ENCODE measurements around the gene ZNF331.
A peak's percentile ranks its signal among the peaks of the same experiment; 100 is the strongest.

Gene ZNF331

DNA sequence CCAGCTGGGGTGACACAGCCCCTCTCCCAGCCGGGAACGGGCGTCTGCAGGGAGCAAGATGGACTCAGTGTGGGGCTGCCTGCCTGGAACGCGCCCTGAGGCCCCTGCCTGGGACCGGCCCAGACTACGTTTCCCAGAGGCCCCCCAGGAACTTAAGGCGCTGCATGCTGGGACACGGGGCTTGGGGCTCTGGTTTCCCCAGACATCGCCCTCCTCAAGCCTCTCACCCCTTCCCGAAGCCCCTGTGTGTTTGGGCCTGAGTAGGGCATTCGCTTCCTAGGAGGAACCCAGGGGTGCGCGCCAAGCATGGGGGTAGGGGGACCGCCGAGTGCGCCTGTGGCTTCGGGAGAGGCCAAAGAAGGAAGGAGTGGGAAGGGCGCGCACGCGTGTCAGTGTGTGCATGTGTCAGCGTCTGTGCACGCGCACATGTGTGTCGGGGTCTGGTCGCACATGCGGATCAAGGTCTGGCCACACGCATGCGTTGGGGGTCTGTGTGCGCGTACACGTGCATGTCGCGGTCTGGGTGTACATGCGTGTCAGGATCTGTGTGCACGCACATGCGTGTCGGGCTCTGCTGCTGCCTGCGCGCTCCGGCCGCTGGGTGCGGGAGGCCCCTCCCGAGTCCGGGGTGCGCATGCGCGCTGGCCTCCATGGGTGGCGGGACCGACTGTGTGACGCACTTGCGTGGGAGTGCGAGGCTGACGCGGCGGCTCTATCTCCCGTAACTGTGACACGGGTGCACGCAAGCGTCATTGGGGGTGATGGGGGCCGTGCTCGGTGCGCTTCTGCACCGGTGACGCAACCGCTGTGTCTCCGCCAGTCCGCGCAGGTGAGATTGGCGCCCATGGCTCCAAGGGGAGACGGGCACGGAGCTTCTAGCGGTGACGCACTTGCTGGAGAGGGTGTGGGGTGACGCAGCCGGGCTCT is 16.2 kb downstream of the ZNF331 start:
- H3K4me3 ChIP-seq (ENCODE audit: low read length): peak overlapping the region; percentile 65

GRCh38 chr19:53554804-53555203 is 16.9 kb downstream of the ZNF331 start:
- no peak for DNase-seq (ENCODE audit: low read depth, low spot score)
- H3K4me3 ChIP-seq (ENCODE audit: low read length): peak overlapping the region; percentile 65

More for the DNA sequence above, 16.2 kb downstream of the ZNF331 start:
- peak; percentile 75 for DNase-seq (ENCODE audit: low read depth, low spot score)

DNA sequence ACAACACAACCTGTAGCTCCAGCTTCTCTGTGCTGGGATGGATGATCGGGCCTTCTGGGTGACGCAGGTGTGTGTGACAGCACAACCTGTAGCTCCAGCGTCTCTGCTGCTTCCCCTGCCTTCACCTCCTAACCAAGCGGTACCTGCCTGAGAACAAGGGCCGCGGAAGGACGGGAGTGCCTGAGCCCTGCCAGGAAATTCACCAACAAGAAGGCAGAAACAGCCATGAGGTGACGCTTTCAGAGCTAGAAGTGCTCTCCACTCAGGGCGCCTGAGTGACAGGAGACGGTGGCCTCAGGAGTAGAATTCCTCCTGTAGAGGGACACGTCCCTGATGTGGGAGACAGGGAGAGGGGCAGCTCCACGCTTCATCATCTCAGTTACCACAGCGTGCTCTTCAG is 17.4 kb downstream of the ZNF331 start:
- H3K4me3 ChIP-seq (ENCODE audit: low read length): no peak overlapping the region; the same call in 1 of the 2 replicates
- no peak for DNase-seq (ENCODE audit: low read depth, low spot score)

GRCh38 chr19:53571339-53571738 is 33.4 kb downstream of the ZNF331 start:
- no peak for DNase-seq (ENCODE audit: low read depth, low spot score)
- no peak overlapping the region for H3K4me3 ChIP-seq (ENCODE audit: low read length)

DNA sequence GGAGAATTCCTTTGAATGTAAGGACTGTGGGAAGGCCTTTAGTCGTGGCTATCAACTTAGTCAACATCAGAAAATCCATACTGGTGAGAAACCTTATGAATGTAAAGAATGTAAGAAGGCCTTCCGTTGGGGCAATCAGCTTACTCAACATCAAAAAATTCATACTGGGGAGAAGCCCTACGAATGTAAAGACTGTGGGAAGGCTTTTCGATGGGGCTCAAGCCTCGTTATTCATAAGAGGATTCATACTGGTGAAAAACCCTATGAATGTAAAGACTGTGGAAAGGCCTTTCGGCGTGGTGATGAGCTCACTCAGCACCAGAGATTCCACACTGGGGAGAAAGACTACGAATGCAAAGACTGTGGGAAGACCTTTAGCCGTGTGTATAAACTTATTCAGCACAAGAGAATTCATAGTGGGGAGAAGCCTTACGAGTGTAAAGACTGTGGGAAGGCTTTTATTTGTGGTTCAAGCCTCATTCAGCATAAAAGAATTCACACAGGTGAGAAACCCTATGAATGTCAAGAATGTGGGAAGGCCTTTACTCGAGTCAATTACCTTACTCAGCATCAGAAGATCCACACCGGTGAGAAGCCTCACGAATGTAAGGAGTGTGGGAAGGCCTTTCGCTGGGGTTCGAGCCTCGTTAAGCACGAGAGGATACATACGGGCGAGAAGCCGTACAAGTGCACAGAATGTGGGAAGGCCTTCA is 39.2 kb downstream of the ZNF331 start:
- no peak overlapping the region for H3K4me3 ChIP-seq (ENCODE audit: low read length)
- DNase-seq (ENCODE audit: low read depth, low spot score): no peak

DNA sequence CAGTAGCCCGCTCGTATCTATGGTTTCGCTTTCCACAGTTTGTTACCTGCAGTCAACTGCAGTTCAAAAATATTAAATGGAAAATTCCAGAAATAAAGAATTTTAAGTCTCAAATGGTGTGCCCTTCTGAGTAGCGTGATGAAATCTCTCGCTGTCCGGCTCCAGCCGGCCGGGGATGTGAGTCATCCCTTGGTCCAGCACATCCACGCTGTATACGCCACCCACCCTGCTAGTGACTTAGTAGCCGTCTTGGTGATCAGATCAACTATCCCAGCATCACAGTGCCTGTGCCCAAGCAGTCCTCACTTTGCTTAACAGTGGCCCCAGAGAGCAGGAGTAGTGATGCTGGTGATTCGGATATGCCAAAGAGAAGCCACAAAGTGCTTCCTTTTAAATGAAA is 40.0 kb downstream of the ZNF331 start:
- no peak overlapping the region for H3K4me3 ChIP-seq (ENCODE audit: low read length)
- DNase-seq (ENCODE audit: low read depth, low spot score): no peak

DNA sequence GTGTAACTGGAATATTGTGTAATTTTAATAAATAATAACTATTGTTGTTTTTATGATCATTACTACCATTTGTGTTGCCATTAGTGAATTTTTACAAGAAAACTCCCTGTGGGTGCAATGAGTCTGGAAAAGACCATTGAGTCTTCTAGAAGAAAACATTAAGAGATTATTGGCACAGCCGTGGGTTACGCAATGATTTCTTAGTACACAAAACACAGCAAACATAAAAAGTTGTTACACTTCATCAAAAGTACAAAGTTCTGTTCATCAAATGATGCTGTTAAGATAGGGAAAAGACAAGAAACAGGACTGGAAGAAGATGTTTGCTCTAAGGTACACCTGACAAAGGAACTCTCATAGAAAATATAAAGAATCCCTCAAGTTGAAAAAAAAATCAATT is 41.6 kb downstream of the ZNF331 start:
- no peak for DNase-seq (ENCODE audit: low read depth, low spot score)
- H3K4me3 ChIP-seq (ENCODE audit: low read length): no peak overlapping the region

DNA sequence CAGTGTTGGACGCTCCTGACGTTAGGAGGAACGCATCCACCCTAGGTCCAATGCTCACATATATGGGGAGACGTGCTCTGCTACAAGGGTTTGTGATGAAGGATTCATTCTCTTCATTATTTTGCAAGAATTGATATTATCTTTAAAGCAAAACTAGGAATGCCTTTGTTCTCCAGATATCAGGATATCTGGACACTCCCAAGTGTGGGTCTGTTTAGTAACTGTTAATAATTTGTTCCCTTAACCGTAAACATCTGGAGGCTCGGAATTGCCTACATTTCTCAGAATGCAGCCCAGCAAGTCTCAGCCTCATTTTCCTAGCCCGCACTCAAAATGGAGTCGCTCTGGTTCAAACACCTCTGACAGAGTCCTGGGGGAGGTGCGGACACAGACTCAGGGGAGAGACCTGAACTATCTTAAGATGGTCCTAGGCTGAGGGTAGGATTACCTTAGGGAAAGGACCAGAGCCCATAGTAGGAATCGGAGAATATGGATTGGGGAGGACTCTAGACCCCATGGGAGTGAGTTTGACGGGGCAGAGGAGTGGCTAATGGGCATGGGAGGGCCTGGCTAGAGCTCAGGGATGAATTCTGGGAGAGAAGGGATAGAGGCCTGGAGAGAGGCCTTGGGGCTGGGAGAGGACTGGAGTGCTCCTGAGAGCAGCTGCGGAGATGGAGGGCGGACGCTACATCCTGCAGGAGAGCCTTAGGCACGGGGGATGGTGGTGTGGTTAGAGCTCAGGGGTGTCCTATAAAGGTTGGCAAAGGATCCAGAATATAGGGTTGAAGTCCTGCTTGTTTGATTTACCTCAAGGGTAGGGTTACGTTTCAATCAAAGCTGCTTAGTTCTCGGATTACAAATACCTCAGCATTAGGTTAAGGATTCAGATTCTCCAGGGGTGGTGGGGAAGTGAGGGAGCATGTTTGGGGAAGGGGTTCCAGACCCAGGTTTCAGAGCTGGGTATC is 43.2 kb downstream of the ZNF331 start:
- DNase-seq (ENCODE audit: low read depth, low spot score): no peak

DNA sequence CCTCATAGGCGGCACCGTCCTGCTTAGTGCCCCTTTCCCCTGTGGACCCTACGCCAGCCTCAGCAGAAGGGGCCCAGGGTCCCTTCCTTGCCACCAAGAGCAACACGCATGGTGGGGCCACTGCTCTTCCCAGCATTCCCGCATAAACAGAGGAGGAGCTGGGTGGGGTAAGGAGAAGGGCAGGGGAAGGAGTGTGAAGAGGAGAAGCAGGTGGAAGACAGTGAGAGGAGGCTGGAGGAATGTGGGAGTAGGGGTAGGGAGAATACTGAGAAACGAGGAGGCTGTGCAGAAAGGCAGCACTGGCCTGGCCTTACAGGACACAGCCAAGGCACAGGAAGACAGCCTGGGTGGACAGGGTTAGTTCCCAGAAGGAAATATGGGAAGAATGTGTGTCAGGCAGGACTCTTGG is 43.9 kb downstream of the ZNF331 start:
- no peak for DNase-seq (ENCODE audit: low read depth, low spot score)
- no peak overlapping the region for H3K4me3 ChIP-seq (ENCODE audit: low read length)

More for the DNA sequence above, 43.2 kb downstream of the ZNF331 start:
- H3K4me3 ChIP-seq (ENCODE audit: low read length): no peak overlapping the region

DNA sequence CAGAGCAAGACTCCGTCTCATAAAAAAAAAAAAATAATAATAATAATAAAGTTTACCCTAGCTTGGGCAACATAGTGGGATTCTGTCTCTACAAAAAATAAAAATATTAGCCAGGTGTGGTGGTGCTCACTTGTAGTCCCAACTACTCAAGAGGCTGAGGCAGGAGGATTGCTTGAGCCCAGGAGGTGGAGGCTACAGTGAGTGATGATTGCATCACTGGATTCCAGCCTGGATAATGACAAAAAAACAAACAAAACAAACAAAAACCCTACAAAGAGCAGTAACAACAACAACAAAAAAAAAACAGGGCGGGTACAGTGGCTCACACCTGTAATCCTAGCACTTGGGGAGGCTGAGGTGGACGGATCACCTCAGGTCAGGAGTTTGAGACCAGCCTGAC is 45.2 kb downstream of the ZNF331 start:
- no peak overlapping the region for H3K4me3 ChIP-seq (ENCODE audit: low read length)
- no peak for DNase-seq (ENCODE audit: low read depth, low spot score)

DNA sequence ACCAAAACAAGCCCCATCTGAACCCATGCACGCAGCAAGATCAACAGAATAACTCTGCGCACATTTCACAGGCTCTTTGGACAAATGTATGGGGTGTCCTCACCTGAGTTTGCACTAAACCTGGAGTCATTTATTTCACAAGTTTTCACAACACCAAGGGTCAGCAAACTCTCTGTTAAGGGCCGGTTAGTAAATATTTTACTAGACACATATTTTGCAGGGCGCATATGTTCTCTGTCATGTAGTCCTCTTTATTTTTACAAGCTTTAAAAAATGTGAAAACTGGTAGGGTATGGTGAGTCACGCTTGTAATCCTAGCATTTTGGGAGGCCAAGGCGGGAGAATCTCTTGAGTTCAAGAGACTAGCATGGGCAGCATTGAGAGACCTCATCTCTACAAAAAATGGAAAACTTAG is 48.3 kb downstream of the ZNF331 start:
- DNase-seq (ENCODE audit: low read depth, low spot score): no peak
- no peak overlapping the region for H3K4me3 ChIP-seq (ENCODE audit: low read length)

- DNase-seq (ENCODE audit: low read depth, low spot score): no peak
- H3K4me3 ChIP-seq (ENCODE audit: low read length): no peak overlapping the region
These were observed 57.0 kb downstream of the ZNF331 start for GRCh38 chr19:53594811-53595509.

GRCh38 chr19:53595510-53595867 is 57.5 kb downstream of the ZNF331 start:
- DNase-seq (ENCODE audit: low read depth, low spot score): no peak
- no peak overlapping the region for H3K4me3 ChIP-seq (ENCODE audit: low read length)

DNA sequence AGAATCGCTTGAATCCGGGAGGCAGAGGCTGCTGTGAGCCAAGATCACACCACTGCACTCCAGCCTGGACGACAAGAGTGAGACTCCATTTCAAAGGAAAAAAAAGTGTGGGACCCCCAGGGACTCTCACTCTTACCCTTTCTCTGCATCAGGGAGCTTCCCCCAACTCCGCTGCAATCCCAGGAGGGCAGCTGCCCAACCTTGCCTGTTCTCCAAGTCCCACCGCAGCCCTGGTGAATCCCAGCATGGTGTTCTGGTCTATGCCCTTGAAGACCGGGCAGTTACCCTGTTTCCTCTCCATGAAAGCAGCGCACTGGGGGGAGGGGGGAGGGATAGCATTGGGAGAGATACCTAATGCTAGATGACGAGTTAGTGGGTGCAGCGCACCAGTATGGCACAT is 58.1 kb downstream of the ZNF331 start:
- no peak for DNase-seq (ENCODE audit: low read depth, low spot score)
- H3K4me3 ChIP-seq (ENCODE audit: low read length): no peak overlapping the region

GRCh38 chr19:53597023-53597422 is 59.1 kb downstream of the ZNF331 start:
- no peak for DNase-seq (ENCODE audit: low read depth, low spot score)
- H3K4me3 ChIP-seq (ENCODE audit: low read length): no peak overlapping the region

DNA sequence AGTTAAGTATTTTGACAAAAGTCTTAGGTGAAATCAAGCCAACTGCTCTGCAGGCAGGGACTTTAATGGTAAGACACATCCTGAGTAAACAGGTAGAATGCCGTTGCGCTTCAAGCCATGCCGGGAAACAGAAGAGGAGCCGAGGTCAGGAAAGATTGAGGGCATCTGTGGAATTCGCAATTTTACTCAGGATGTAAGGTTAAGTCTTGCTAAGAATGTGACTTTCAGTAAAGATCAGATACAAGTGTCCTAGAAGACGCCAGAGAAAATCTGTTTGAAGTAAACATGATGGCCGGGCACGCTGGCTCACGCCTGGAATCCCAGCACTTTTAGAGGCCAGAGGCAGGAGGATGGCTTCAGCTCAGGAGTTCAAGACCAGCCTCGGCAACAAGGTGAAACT is 60.4 kb downstream of the ZNF331 start:
- no peak for DNase-seq (ENCODE audit: low read depth, low spot score)
- no peak overlapping the region for H3K4me3 ChIP-seq (ENCODE audit: low read length)

DNA sequence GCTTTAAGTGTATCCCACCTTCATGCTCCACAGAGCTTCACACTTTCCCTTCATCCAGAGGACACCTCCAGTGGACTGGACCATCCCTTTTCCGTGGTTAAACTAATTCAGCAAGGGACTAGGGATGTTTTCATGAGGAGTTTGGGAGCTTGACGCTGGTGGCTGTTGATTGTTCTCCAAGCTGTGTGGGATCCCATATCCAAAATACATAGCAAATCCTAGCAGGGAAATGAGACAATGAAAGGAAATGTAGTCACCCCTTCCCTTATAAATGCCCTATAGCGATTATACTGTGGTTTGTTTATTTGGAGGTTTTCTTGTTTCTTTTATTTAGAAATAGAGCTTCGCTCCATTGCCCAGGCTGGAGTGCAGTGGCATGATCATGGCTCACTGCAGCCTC is 62.3 kb downstream of the ZNF331 start:
- no peak overlapping the region for H3K4me3 ChIP-seq (ENCODE audit: low read length)
- no peak for DNase-seq (ENCODE audit: low read depth, low spot score)

- DNase-seq (ENCODE audit: low read depth, low spot score): no peak
- no peak overlapping the region for H3K4me3 ChIP-seq (ENCODE audit: low read length)
These were observed 68.1 kb downstream of the ZNF331 start for GRCh38 chr19:53606031-53606430.

GRCh38 chr19:53608381-53608780 is 70.4 kb downstream of the ZNF331 start:
- no peak overlapping the region for H3K4me3 ChIP-seq (ENCODE audit: low read length)
- no peak for DNase-seq (ENCODE audit: low read depth, low spot score)

Measured in Jurkat, Clone E6-1 (cell line).